Measurements from ENCODE around the gene OTOA. TPM values are rescaled to one million over a fixed set of nuclear protein-coding genes. Genes with fewer than 3 reads are reported as not detected.

Gene OTOA
- total RNA-seq, 1 donor from 2014 or later, result 0.92 TPM

DNA sequence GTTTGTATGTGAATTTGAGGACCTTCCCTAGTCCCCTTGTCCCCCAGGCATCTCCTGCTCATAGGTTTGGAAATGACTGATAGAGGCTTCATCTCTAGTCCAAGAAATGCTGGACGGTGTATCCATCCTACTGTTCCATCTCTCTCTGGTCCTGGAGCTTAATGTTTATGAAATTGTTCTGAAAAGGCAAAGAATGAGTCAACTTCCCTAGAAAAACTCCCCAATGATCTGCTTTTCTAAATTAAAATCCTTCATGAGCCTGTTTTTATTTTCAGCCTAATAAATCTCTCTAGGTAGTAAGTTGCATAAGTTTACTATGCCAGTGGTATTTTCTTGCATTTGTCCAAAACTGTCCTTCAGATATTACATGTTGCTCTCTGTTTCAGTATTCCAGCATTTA is 9.3 kb upstream of the OTOA start:
- DNase-seq, result no peak
- no peaks in the 10 kb centered on the region for H3K9me3 ChIP-seq
- peaks cover 19% of the 10 kb centered on the region for H3K36me3 ChIP-seq
- TF ChIP-seq, protein P1, sequence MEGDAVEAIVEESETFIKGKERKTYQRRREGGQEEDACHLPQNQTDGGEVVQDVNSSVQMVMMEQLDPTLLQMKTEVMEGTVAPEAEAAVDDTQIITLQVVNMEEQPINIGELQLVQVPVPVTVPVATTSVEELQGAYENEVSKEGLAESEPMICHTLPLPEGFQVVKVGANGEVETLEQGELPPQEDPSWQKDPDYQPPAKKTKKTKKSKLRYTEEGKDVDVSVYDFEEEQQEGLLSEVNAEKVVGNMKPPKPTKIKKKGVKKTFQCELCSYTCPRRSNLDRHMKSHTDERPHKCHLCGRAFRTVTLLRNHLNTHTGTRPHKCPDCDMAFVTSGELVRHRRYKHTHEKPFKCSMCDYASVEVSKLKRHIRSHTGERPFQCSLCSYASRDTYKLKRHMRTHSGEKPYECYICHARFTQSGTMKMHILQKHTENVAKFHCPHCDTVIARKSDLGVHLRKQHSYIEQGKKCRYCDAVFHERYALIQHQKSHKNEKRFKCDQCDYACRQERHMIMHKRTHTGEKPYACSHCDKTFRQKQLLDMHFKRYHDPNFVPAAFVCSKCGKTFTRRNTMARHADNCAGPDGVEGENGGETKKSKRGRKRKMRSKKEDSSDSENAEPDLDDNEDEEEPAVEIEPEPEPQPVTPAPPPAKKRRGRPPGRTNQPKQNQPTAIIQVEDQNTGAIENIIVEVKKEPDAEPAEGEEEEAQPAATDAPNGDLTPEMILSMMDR (IDR thresholded peaks at IDR 0.05), result no peak
- intact Hi-C loops (cut with DNase I), result no loop called here
- no peak overlapping the region for H3K27ac ChIP-seq
- no peaks in the 10 kb centered on the region for H3K27me3 ChIP-seq (ENCODE audit: low read depth)
- H3K4me3 ChIP-seq, result no peak overlapping the region
- ATAC-seq, result no peak
- peaks cover 32% of the 10 kb centered on the region for H3K4me1 ChIP-seq

DNA sequence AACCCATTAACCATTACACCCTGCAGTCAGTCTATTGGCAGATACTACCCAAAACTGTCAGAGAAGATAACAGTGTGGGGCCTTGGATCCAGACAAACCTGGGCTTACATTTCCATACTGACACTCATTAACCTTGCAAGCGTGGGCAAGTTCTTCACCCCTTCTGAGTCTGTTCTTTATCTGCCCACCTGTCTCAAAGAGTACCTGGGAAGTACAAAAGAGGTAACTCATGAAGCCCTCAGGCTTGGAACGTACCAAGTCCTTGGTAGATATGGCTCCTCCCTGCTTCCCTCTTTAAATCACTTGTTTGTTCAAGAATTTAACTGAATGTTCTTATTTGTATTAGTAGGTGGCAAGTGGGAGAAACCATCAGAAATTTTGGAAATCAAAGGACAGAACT is 8.9 kb upstream of the OTOA start:
- Histone ChIP-seq H3K4me3 (no peak overlapping the region), H3K4me1 (peaks cover 32% of the 10 kb centered on the region), H3K27me3 (ENCODE audit: low read depth) (no peaks in the 10 kb centered on the region), H3K9me3 (no peaks in the 10 kb centered on the region), H3K36me3 (peaks cover 19% of the 10 kb centered on the region), H3K27ac (no peak overlapping the region)
- intact Hi-C loops (cut with DNase I), result no loop called here
- TF ChIP-seq, protein P1 (IDR thresholded peaks at IDR 0.05), result no peak
- ATAC-seq, result no peak
- DNase-seq, result no peak

DNA sequence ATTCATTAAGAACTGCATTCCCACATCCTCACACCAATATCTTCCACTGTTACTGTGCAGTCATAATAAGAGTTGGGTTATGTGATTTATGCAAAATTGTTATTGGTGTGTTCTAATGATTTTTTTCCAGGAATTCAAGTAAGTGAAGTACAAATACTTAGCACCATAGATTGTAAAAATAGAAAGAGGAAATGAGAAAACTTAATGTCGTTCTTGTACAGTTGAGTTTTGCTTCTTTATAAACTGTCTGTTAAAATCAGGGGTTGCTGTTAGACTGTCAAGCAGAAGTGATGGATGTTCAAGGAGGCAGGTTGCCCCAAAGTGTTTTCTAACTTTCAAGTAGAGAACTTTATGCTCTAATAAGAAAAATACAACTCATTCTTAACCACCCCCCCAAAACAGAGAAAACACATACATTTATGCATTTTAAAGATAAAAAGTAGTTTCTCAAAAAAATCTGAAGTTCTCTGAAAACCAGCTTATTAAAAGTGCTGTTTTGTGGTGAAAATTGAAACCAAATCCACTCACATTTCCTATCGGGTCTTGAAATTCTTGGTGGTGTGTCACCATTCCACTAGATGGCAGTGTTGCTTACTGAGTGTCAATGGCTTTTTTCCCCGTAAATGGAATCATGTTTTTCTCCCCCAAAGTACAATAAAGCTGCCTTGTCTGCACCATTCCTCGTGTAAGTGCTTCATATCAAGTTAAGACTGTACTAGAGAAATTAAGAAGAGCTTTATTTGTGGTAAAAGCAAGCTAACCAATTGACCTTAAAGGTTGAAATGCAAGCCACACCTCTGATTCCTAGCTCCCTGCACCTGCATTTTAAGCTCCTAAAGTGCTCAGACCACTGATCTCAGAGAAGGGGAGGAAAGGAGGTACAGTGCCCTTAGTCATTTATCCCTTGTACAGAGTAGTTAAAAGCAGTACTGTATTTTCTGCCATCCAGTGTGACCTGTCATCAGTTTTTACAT is 6.7 kb upstream of the OTOA start:
- DNase-seq, result no peak
- intact Hi-C loops (cut with DNase I), result no loop called here
- H3K27ac ChIP-seq, result no peak overlapping the region
- H3K27me3 ChIP-seq (ENCODE audit: low read depth), result no peaks in the 10 kb centered on the region
- TF ChIP-seq, protein P1 (IDR thresholded peaks at IDR 0.05), result peak; percentile 88
- H3K36me3 ChIP-seq, result peaks cover 19% of the 10 kb centered on the region
- H3K4me3 ChIP-seq, result no peak overlapping the region
- no peaks in the 10 kb centered on the region for H3K9me3 ChIP-seq
- peak; percentile 50 to 56 for ATAC-seq
- H3K4me1 ChIP-seq, result peaks cover 32% of the 10 kb centered on the region

DNA sequence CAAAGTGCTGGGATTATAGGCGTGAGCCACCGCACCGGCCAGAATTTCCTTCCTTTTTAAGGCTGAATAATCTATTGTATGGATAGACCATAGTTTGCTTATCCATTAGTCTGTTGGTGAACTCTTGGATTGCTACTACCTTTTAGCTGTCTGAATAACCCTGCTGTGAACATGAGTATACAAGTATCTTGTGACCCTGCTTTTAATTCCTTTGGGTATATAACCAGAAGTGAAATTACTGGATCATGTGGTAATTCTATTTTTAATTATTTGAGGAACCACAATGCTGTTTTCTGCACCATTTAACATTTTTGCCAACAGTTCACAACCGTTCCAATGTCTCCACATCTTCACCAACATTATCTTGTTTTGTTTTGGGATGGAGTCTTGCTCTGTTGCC is 4.6 kb upstream of the OTOA start:
- H3K9me3 ChIP-seq, result no peaks in the 10 kb centered on the region
- ATAC-seq, result peak; percentile 31 to 40
- H3K36me3 ChIP-seq, result peaks cover 19% of the 10 kb centered on the region
- peaks cover 19% of the 10 kb centered on the region for H3K4me1 ChIP-seq
- DNase-seq, result no peak
- intact Hi-C loops (cut with DNase I), result no loop called here
- H3K4me3 ChIP-seq, result no peak overlapping the region
- no peak overlapping the region for H3K27ac ChIP-seq
- peaks cover 8% of the 10 kb centered on the region for H3K27me3 ChIP-seq (ENCODE audit: low read depth)
- TF ChIP-seq, protein P1 (IDR thresholded peaks at IDR 0.05), result no peak

DNA sequence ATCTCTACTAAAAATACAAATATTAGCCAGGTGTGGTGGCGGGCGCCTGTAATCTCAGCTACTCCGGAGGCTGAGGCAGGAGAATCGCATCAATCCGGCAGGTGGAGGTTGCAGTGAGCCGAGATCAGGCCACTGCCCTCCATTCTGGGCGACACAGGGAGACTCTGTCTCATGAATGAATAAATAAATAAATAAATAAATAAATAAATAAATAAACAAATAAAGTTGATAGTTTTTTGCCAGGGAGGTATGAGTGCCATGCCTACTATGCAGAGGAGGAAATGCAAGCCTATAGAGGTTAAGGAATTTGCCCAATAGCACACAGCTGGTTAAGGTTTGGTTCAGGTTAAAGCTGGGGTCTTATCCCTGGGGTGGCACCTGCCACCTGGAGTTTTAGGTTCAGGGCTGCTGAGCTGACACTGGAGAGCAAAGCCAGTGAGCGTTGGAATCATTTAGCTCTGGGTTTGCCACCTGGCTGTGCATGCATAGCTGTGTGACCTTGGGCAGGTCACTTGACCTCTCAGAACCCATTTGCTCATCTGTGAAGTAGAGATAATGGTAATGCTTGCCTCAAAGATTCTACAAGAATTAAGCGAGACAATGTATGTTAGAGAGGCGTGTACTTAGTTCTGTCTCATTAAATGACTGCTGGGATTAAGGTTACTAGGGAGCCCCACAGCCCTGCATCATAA is 1.2 kb downstream of the OTOA start:
- Histone ChIP-seq H3K4me1 (no peaks in the 10 kb centered on the region), H3K4me3 (no peak overlapping the region), H3K27me3 (ENCODE audit: low read depth) (peaks cover 33% of the 10 kb centered on the region), H3K9me3 (no peaks in the 10 kb centered on the region), H3K27ac (no peak overlapping the region), H3K36me3 (no peaks in the 10 kb centered on the region)
- ATAC-seq (no peak), DNase-seq (no peak)
- intact Hi-C loops (cut with DNase I), result no loop called here
- TF ChIP-seq, protein P1 (IDR thresholded peaks at IDR 0.05), result no peak
